Muscle of arm (tissue), 12 donors: ENCODE results near the gene ERP27. TPM values are rescaled to one million over a fixed set of nuclear protein-coding genes. Genes with fewer than 3 reads are reported as not detected.

ENCODE experiments used
- DNase-seq: peaks from one replicate; pipeline ENCODE4 v3.0.0-alpha.2; 2013
- polyA plus RNA-seq, 12 donors: library from polyadenylated mRNA; unstranded; fragments of 120-200 nt; gene quantifications; one replicate each; pipeline ENCODE4 v1.2.1, GENCODE V29; 2013; ENCODE audit not compliant: insufficient read length in 12 of 12

Gene ERP27
- polyA plus RNA-seq, 12 donors, result 0.18 to 1.7 (median 0.31) TPM; not detected in 2

DNA sequence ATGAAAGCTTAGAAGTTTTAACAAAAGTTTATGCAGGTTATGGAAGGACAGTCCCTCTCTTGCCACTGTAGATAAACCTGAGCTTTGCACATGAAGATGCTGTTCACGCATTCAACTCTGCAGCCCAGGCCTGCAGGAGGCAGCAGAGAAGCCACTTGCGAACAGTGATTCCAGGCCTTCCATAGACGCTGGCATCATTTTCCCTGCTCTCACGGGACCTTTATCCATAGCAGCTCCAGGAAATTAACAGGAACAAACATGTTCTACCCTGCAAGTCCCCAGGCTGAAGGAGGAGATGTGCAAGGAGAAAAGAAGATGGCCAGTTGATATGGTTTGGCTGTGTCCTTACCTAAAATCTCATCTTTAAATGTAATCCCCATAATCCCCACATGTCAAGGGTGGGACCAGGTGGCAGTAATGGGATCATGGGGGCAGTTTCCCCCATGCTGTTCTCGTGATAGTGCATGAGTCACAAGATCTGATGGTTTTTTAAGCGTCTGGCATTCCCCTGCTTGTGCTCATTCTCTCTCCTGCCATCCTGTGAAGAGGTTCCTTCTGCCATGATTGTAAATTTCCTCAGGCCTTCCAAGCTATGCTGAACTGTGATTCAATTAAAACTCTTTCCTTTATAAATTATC lies 2.0 kb downstream of the ERP27 start:
- no peak for DNase-seq

- DNase-seq, result no peak
Observed at GRCh38 chr12:14935031-14935430, 3.3 kb downstream of the ERP27 start.

DNA sequence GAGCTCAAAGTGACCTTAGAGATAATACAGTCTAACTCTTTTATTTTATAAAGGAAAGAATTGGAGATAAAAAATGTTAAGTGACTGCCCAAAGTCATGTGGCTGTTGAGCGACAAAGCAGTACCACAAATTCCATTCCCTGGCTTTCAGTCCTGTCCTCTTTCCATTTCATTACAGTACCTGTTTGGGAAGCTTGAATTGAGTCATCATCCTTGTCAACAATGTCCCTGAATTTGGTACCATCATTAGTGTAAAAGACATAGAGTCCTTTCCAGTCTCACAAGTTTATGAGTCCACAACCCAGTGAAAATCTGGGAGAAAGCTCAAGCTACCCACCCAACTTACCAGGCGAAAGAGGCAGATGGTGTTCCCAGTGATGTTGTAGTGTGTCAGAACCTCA lies 3.8 kb downstream of the ERP27 start:
- no peak for DNase-seq

GRCh38 chr12:14931791-14932560 lies 6.4 kb downstream of the ERP27 start:
- no peak for DNase-seq

DNA sequence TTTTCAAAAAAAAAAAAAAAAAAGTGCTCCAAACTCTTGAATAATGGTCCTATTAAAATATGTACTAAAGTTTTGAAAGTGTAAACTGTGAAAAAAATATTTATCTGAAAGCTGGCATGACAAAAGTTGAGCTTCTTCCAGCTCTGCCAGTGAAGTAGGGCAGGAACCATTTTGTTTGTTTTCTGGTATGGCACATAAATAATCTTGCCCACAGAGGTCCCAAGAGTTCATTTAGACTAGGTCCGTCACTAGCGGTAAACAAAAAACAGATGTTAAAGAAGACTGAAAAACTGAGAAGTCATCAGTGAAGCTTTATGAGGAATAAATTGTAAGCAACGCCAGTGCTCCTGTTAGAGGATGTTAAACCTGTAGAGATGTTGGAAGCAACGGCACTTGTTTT lies 7.0 kb downstream of the ERP27 start:
- no peak for DNase-seq

DNA sequence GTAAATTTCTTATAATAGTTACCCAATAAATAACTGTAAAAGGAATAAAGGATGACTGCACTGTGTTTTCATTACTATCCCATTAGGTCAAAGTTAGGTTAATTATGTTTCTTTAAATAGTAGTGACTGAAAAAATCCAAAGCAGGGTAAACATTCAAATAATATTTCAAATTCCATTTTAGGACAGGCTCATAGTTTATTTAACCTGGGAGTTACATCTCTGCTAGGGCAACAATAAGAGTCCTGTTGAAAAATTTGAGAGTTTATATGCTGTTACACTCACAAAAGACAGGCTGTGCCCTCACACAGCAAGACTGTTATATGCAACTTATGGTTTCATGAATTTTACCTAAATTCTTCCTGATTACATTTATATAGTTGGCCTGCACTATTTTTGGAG lies 8.0 kb downstream of the ERP27 start:
- no peak for DNase-seq

- DNase-seq, result peak; percentile 59
Observed at GRCh38 chr12:14928931-14929330, 9.4 kb downstream of the ERP27 start.

- no peak for DNase-seq
Observed at GRCh38 chr12:14927267-14927666, 11.1 kb downstream of the ERP27 start.

GRCh38 chr12:14924541-14924940 lies 13.8 kb downstream of the ERP27 start:
- DNase-seq, result no peak

DNA sequence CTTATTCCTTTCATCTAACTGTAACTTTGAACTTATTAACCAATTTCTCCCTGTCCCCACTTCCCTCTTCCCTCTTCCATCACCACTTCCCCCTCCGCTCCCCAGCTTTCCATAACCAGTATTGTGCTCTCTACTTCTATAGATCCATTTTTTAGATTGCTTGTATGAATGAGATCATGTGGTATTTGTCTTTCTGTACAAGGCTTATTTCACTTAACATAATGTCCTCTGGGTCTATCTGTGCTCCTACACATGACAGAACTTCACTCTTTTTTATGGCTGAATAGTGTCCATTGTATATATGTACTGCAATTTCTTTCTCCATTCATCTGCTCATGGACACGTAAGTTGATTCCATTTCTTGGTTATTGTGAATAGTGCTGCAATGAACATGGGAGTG lies 14.4 kb downstream of the ERP27 start:
- no peak for DNase-seq

DNA sequence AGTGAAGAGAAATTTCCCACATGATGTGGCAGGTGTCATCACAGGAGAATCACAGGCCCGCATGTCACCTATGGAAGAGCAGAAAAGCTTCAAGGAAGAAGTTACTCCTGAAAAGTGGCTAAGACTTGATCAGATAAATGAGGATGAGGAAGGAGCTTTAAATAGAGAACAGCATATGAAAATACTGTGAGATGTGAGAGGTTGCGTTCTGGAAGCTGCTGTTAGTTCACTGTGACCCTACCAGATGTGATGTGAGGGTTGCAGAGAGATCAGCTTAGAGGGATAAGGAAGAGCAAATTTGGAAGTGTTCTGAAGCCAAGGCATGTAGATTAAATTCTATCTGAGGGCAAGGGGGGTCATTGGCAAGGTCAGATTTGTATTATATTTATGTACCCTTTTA lies 17.1 kb downstream of the ERP27 start:
- DNase-seq, result no peak

DNA sequence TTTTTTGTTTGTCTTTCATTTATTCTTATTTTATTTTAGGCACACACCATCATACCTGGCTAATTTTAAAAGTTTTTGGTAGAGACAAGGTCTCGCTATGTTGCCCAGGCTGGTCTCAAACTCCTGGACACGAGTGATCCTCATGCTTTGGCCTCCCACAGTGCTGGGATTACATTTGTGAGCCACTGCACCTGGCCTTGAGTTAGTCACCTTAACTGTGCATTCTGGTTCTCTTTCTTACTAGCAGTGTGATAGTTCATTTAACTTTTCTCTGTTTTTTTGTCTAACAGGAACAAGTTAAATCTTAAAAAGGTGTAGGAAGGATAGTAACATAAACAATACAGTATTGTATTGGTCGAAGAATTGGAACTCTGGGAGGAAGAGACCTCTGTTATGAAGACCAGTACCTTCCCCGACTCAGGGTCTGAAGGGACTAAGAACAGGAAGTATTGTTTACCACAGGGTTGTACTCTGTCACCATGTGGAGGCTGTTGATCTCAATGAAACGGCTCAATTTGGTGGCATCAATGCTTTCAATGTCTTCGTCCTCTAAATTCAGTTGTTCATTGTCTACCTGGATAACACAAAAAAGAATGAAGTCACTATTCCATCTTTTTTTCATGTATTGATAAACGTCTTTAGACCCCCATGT lies 17.7 kb downstream of the ERP27 start:
- no peak for DNase-seq

DNA sequence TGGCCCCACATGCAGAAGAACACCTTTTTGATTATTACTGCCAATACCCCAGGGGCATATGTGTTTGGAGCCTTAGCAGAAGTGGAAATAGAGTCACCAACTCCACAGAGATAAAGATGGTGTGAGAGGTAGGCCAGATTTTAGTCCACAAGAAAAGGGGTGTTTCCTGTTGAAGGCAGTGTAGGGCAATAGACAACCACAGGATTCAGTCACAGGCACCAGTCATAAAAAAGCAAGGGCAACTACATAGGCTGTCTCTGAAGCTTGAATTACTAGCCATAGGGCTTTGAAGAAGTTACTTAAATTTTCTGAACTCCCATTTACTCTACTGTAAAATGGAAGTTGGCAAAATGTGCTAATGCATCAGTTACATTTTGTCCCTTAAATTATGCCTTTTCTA lies 18.9 kb downstream of the ERP27 start:
- DNase-seq, result no peak

GRCh38 chr12:14915736-14916135 lies 22.6 kb downstream of the ERP27 start:
- DNase-seq, result no peak

DNA sequence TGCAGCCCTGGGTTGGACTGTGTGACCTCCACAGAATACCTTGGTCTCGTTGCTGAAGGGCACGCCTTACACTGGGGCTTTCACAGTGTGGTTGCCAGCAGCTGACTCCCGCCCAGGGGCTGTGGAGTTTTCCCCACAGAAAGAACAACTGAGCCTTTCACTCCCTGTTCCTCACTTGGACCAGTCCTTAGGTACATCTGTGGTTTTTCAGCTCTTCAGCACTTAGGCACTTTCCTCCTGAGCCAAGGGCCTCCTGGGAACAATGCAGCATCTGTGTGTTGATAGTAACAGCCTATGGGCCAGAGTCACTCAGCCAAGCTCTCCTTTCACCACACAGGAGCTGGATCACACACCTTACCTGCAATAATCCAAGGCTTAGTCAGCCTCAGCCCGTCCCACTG lies 25.0 kb downstream of the ERP27 start:
- no peak for DNase-seq

GRCh38 chr12:14911131-14911530 lies 27.2 kb downstream of the ERP27 start:
- no peak for DNase-seq

DNA sequence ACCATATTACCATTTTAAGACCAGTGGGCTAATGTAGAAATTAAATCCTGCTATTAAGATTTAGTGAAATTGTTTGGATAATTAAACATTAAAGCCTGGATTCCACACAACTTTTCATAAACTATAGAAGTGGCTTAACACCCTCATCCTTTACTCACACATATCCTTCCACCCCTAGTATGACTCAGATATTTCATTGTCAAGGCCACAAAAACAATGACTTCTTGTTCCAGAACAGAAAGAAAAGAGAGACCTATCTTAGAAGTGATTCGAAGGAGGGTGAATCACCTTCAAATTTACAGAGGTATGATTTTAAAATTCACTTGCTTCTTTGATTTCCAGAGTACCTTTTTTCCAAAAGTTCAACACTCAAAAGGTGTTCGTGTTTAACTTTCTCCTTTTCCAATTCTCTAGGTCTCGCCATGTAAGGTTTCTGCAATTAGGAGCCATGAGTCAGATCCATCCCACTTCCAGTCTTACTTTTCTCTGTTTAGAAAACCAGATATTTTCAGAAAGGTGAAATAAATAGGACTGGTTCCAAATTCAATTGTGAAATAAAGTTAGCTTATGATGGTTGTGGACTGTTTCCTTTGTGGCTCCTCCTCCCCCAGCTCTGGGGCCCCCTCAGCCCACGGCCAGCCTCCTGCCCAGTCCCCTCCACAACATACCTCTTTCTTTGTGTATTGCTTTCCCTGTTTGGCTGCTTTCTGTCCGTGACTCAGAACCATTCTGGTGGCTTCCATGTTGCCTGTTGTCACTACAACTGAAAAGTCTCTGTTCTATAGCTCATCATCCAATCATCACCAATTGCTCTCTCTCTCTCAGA lies 28.0 kb downstream of the ERP27 start:
- DNase-seq, result no peak

- DNase-seq, result no peak
Observed at GRCh38 chr12:14907953-14908352, 30.4 kb downstream of the ERP27 start.

GRCh38 chr12:14906114-14906513 lies 32.2 kb downstream of the ERP27 start:
- no peak for DNase-seq

- no peak for DNase-seq
Observed at GRCh38 chr12:14905269-14906004, 32.9 kb downstream of the ERP27 start.

- DNase-seq, result no peak
Observed at GRCh38 chr12:14904854-14905253, 33.5 kb downstream of the ERP27 start.
